Measurements from ENCODE around the gene SRPK3. TPM values are rescaled to one million over a fixed set of nuclear protein-coding genes. Genes with fewer than 3 reads are reported as not detected.

Gene SRPK3
- total RNA-seq, 1 donor from 2014 or later, result 6.7 TPM

- DNase-seq, result no peak
Measured at GRCh38 chrX:153831429-153832150, 50.7 kb downstream of the SRPK3 start.

GRCh38 chrX:153832728-153833127, 51.9 kb downstream of the SRPK3 start:
- DNase-seq, result no peak

Other genes with a start within 250 kb of the SRPK3 start
- 11.1 TPM for gene CCNQ, start 181.9 kb upstream of the SRPK3 start, total RNA-seq
- gene DUSP9, start 133.8 kb upstream of the SRPK3 start, total RNA-seq, result 0.10 TPM
- 0.99 TPM for gene PNCK, start 107.2 kb upstream of the SRPK3 start, total RNA-seq
- 22.0 TPM for gene SLC6A8, start 93.1 kb upstream of the SRPK3 start, total RNA-seq
- 92.8 TPM for gene BCAP31, start 56.7 kb upstream of the SRPK3 start, total RNA-seq
- 4.0 TPM for gene ABCD1, start 56.2 kb upstream of the SRPK3 start, total RNA-seq
- gene PLXNB3, start 16.8 kb upstream of the SRPK3 start, total RNA-seq, result 2.2 TPM
- 26.6 TPM for gene IDH3G, start 13.3 kb downstream of the SRPK3 start, total RNA-seq
- 99.7 TPM for gene SSR4, start 13.6 kb downstream of the SRPK3 start, total RNA-seq
- 3.1 TPM for gene PDZD4, start 49.5 kb downstream of the SRPK3 start, total RNA-seq
- gene L1CAM, start 105.1 kb downstream of the SRPK3 start, total RNA-seq, result 3.6 TPM
- 0.89 TPM for gene AVPR2, start 123.6 kb downstream of the SRPK3 start, total RNA-seq
- 14.4 TPM for gene ARHGAP4, start 145.2 kb downstream of the SRPK3 start, total RNA-seq
- 25.9 TPM for gene NAA10, start 154.0 kb downstream of the SRPK3 start, total RNA-seq
- gene RENBP, start 163.6 kb downstream of the SRPK3 start, total RNA-seq, result 5.0 TPM
- 13.6 TPM for gene HCFC1, start 190.8 kb downstream of the SRPK3 start, total RNA-seq
- 2.9 TPM for gene TMEM187, start 191.7 kb downstream of the SRPK3 start, total RNA-seq
- gene IRAK1, start 238.9 kb downstream of the SRPK3 start, total RNA-seq, result 19.6 TPM

All from skin of body (tissue), 2 donors.